Nucleus accumbens (tissue), 56 donors: Measurements from ENCODE around the gene EIF2S3.

ENCODE experiments used
- DNase-seq, 56 donors: peaks; one replicate each; lab custom pipeline; 2025; lab: John Stamatoyannopoulos, UW

Gene EIF2S3

GRCh38 chrX:24054182-24055042 is at the start of gene EIF2S3:
Gene EIF2S3, plus strand, starts transcription at chrX:24054956. Its CDS starts 13 bp downstream, at chrX:24054969.
- peak; percentile 10 to 97 (median 85) for DNase-seq

- no peak for DNase-seq
Measured at GRCh38 chrX:24005028-24005427, 49.7 kb upstream of the EIF2S3 start.

- DNase-seq = no peak
Measured at GRCh38 chrX:24005867-24006266, 48.9 kb upstream of the EIF2S3 start.

- DNase-seq = no peak
Measured at GRCh38 chrX:24012266-24012665, 42.5 kb upstream of the EIF2S3 start.

- DNase-seq = peak in 4 of 56 donors; percentile 0 to 12 (median 2)
Measured at GRCh38 chrX:24014388-24015018, 40.3 kb upstream of the EIF2S3 start.

- DNase-seq = no peak
Measured at GRCh38 chrX:24017674-24018073, 37.1 kb upstream of the EIF2S3 start.

GRCh38 chrX:24018809-24019208 is 35.9 kb upstream of the EIF2S3 start:
- DNase-seq = no peak

- no peak for DNase-seq
Measured at GRCh38 chrX:24019448-24019847, 35.3 kb upstream of the EIF2S3 start.

- DNase-seq = no peak
Measured at GRCh38 chrX:24020306-24020876, 34.4 kb upstream of the EIF2S3 start.

GRCh38 chrX:24023544-24023943 is 31.2 kb upstream of the EIF2S3 start:
- DNase-seq = no peak

- peak in 1 of 56 donors; percentile 0 for DNase-seq
Measured at GRCh38 chrX:24023972-24024669, 30.6 kb upstream of the EIF2S3 start.

- peak in 55 of 56 donors; percentile 6 to 93 (median 75) for DNase-seq
Measured at GRCh38 chrX:24024819-24025740, 29.7 kb upstream of the EIF2S3 start.

- DNase-seq = peak in 17 of 56 donors; percentile 2 to 66 (median 30)
Measured at GRCh38 chrX:24025741-24026403, 28.9 kb upstream of the EIF2S3 start.

- DNase-seq = peak in 1 of 56 donors; percentile 2
Measured at GRCh38 chrX:24026432-24026831, 28.3 kb upstream of the EIF2S3 start.

- no peak for DNase-seq
Measured at GRCh38 chrX:24027086-24027485, 27.7 kb upstream of the EIF2S3 start, which contains the start of gene KLHL15. Gene KLHL15, minus strand, starts transcription at chrX:24027186. Its CDS starts 20,493 bp downstream, at chrX:24006693.

- no peak for DNase-seq
Measured at GRCh38 chrX:24027985-24028384, 26.8 kb upstream of the EIF2S3 start.

- DNase-seq = no peak
Measured at GRCh38 chrX:24030597-24030996, 24.2 kb upstream of the EIF2S3 start.

GRCh38 chrX:24034485-24034884 is 20.3 kb upstream of the EIF2S3 start:
- DNase-seq = no peak

- no peak for DNase-seq
Measured at GRCh38 chrX:24037729-24038128, 17.0 kb upstream of the EIF2S3 start.
